ENCODE measurements around the gene SYNE2.

DNA sequence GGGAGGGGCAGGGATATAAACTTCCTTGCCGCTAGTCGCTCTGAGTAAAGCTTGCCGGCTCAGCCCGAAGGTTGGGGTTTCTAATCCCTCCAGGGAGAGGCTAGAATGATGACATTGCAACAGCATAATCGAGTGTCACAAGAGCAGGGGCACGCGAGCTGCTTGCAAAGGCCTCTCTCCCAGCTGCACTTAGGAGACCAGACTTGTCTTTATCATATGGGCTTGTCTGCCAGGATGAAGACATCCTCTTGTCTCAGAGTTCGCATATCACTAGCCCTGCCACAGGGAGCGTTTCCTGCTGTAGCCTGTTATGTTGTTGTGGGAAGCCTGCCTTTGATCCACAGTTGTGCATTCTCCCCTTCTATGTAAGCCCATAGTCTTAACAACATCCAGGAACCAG is 261.4 kb downstream of the SYNE2 start:
- TF ChIP-seq, protein P1, sequence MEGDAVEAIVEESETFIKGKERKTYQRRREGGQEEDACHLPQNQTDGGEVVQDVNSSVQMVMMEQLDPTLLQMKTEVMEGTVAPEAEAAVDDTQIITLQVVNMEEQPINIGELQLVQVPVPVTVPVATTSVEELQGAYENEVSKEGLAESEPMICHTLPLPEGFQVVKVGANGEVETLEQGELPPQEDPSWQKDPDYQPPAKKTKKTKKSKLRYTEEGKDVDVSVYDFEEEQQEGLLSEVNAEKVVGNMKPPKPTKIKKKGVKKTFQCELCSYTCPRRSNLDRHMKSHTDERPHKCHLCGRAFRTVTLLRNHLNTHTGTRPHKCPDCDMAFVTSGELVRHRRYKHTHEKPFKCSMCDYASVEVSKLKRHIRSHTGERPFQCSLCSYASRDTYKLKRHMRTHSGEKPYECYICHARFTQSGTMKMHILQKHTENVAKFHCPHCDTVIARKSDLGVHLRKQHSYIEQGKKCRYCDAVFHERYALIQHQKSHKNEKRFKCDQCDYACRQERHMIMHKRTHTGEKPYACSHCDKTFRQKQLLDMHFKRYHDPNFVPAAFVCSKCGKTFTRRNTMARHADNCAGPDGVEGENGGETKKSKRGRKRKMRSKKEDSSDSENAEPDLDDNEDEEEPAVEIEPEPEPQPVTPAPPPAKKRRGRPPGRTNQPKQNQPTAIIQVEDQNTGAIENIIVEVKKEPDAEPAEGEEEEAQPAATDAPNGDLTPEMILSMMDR (IDR thresholded peaks at IDR 0.05), result no peak
- no peak for TF ChIP-seq POLR2A (IDR thresholded peaks at IDR 0.05)
